Nephron progenitor cell (in vitro differentiated cells): ENCODE data around the gene SDK1.

Source experiments
- DNase-seq: peaks from one replicate; pipeline ENCODE4 v3.0.0; 2021
- H3K27ac Mint-ChIP-seq: 2 replicates; pipeline ENCODE4 v1.8.0; 2021; ENCODE audit warnings: mild to moderate bottlenecking, moderate library complexity, mixed read lengths
- H3K27me3 Mint-ChIP-seq: 2 replicates; pipeline ENCODE4 v1.8.0; 2021; ENCODE audit warnings: mild to moderate bottlenecking, low read depth, mixed read lengths; ENCODE audit not compliant: poor library complexity
- H3K36me3 Mint-ChIP-seq: 2 replicates; pipeline ENCODE4 v1.8.0; 2021; ENCODE audit warnings: low read depth, mixed read lengths
- H3K4me1 Mint-ChIP-seq: 2 replicates; pipeline ENCODE4 v1.8.0; 2021; ENCODE audit warnings: mixed read lengths
- H3K4me3 Mint-ChIP-seq: 2 replicates; pipeline ENCODE4 v1.8.0; 2021; ENCODE audit warnings: mild to moderate bottlenecking, moderate library complexity, mixed read lengths
- H3K9me3 Mint-ChIP-seq: 2 replicates; pipeline ENCODE4 v1.8.0; 2021; ENCODE audit warnings: mild to moderate bottlenecking, moderate library complexity, mixed read lengths
- TF ChIP-seq, protein P1 (sequence below): fragments of 200-600 bp; sonication (generic); IDR thresholded peaks from 2 replicates; pipeline ENCODE4 v1.5.0; 2021; ENCODE audit warnings: antibody characterized with exemption

SDK1 gene

DNA sequence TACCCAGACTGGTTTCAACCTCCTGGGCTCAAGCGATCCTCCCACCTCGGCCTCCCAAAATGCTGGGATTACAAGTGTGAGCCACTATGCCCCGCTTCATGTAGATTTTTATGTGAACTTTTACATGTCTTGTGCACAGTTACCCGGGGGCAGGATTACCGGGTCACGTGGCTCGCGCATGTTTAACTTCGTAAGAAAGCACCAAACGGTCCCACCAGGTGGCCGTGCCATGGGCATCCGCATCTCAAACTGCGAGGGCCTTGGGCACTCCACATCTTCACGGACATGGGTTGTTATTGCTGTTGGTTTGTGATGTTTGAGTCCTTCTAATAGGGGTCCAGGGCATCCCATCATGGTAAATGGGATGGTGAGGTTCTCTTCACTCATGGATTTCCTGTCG, 744.4 kb downstream of the SDK1 start:
- DNase-seq: no peak
- H3K27me3 Mint-ChIP-seq: peaks cover 12% of the 10 kb centered on the region
- no peaks in the 10 kb centered on the region for H3K36me3 Mint-ChIP-seq
- no peak overlapping the region for H3K27ac Mint-ChIP-seq
- peaks cover 9% of the 10 kb centered on the region for H3K4me1 Mint-ChIP-seq
- no peak overlapping the region for H3K4me3 Mint-ChIP-seq
- TF ChIP-seq, protein P1, sequence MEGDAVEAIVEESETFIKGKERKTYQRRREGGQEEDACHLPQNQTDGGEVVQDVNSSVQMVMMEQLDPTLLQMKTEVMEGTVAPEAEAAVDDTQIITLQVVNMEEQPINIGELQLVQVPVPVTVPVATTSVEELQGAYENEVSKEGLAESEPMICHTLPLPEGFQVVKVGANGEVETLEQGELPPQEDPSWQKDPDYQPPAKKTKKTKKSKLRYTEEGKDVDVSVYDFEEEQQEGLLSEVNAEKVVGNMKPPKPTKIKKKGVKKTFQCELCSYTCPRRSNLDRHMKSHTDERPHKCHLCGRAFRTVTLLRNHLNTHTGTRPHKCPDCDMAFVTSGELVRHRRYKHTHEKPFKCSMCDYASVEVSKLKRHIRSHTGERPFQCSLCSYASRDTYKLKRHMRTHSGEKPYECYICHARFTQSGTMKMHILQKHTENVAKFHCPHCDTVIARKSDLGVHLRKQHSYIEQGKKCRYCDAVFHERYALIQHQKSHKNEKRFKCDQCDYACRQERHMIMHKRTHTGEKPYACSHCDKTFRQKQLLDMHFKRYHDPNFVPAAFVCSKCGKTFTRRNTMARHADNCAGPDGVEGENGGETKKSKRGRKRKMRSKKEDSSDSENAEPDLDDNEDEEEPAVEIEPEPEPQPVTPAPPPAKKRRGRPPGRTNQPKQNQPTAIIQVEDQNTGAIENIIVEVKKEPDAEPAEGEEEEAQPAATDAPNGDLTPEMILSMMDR: no peak
- H3K9me3 Mint-ChIP-seq: no peaks in the 10 kb centered on the region

DNA sequence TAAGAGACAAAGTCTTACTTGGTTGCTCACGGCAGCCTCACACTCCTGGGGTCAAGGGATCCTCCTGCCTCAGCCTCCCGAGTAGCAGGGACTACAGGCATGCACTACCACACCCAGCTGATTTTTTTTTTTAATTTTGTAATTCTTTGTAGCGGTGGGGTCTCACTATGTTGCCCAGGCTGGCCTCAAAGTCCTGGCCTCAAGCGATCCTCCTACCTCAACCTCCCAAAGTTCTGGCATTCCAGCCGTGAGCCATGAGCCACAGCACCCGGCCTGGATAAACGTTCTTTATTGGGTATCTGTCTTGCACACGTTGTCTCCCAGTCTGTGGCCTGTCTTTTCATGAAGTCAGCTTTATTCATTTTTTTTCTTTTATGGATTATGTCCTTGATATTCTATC, 744.9 kb downstream of the SDK1 start:
- H3K4me3 Mint-ChIP-seq: no peak overlapping the region
- no peaks in the 10 kb centered on the region for H3K9me3 Mint-ChIP-seq
- no peaks in the 10 kb centered on the region for H3K36me3 Mint-ChIP-seq
- DNase-seq: no peak
- peaks cover 9% of the 10 kb centered on the region for H3K27me3 Mint-ChIP-seq
- H3K4me1 Mint-ChIP-seq: peaks cover 9% of the 10 kb centered on the region
- no peak overlapping the region for H3K27ac Mint-ChIP-seq
- TF ChIP-seq, protein P1: no peak

DNA sequence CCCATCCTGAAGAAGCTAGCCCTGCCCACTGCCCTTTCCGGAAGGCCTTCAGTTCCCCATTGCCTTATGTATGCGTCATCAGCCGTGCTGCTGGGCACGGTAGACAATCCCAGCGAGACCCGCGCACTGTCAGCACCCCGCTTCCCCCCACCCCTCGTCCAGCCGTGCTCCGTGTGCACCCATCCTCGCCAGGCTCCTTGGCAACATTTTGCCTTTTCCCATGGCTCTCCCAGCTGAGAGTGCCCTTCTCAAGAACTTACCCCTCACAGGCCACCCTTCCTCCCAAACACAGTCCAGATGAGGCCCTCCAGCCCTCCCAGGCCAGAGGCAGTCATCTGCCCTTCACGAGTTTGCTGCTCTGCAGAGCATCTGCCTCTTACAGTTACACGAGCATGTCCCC, 747.3 kb downstream of the SDK1 start:
- Mint-ChIP-seq H3K36me3 (no peaks in the 10 kb centered on the region), H3K9me3 (peaks cover 3% of the 10 kb centered on the region), H3K4me1 (peaks cover 4% of the 10 kb centered on the region), H3K27me3 (peaks cover 6% of the 10 kb centered on the region), H3K27ac (no peak overlapping the region), H3K4me3 (no peak overlapping the region)
- TF ChIP-seq, protein P1: no peak
- DNase-seq: no peak

DNA sequence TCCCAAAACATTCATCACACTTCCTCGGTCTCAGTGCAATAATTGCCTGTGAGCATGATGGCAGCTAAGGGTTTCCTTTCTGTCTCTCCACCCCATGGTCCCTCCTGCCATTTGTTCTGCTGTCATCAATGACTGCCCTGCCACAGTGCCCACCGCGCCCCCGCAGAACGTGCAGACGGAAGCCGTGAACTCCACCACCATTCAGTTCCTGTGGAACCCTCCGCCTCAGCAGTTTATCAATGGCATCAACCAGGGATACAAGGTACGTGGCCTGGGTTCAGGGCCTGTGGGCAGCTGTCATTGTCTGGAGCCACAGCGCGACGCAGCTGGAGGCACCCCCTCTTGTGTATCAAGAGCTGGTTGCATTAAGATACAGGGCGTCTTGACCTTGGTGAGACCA, 748.1 kb downstream of the SDK1 start:
- H3K36me3 Mint-ChIP-seq: no peaks in the 10 kb centered on the region
- no peak for DNase-seq
- TF ChIP-seq, protein P1: no peak
- no peak overlapping the region for H3K27ac Mint-ChIP-seq
- peaks cover 4% of the 10 kb centered on the region for H3K9me3 Mint-ChIP-seq
- no peak overlapping the region for H3K4me3 Mint-ChIP-seq
- peaks cover 4% of the 10 kb centered on the region for H3K4me1 Mint-ChIP-seq
- peaks cover 6% of the 10 kb centered on the region for H3K27me3 Mint-ChIP-seq

DNA sequence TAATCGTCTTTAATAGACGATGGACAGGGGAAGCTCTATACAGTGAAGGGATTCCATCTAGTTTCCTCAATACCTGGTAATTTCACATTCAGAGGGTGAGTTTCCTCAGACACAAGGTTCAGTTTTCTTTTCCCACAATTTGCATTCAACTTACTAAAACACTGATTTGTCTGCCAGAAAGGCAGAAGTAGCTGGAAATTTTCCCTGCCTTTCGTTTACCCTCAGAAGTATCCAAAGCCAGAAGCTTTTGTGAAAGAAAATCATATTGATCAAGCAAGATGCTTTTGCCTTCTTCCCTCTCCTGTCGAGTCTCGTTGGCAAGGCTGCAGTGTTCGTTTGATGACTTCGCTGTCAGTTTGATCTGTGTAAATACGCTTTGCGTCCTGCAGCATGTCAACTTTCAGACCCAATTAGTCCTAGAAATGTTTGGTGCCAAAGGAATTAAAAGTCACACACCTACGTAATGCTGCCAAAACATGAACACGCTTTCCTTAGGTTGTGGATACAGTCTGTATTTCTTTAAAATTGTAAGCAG, 749.1 kb downstream of the SDK1 start:
- no peak for DNase-seq
- H3K9me3 Mint-ChIP-seq: peaks cover 4% of the 10 kb centered on the region
- no peak overlapping the region for H3K4me3 Mint-ChIP-seq
- peaks cover 6% of the 10 kb centered on the region for H3K27me3 Mint-ChIP-seq
- TF ChIP-seq, protein P1: no peak
- no peaks in the 10 kb centered on the region for H3K36me3 Mint-ChIP-seq
- H3K27ac Mint-ChIP-seq: no peak overlapping the region
- peaks cover 4% of the 10 kb centered on the region for H3K4me1 Mint-ChIP-seq

DNA sequence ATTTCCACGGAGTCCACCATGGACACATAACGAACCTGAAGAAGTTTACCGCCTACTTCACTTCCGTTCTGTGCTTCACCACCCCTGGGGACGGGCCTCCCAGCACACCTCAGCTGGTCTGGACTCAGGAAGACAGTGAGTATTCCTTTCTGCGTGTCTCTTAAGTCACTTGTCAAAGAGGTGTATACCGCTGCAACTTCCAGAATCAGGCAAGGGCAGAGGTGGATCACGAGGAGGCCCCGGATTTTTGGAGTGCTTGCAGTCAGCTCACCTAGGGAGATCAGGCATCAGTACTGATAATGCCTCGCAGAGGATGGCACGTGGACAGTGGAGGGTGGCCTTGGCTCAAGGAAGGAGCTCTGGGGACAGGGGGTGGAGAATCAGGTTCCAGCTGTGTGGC, 750.6 kb downstream of the SDK1 start:
- Mint-ChIP-seq H3K27ac (peak overlapping the region; percentile 12), H3K4me3 (no peak overlapping the region), H3K36me3 (no peaks in the 10 kb centered on the region), H3K9me3 (peaks cover 4% of the 10 kb centered on the region), H3K27me3 (peaks cover 6% of the 10 kb centered on the region), H3K4me1 (peaks cover 4% of the 10 kb centered on the region)
- TF ChIP-seq, protein P1: no peak
- no peak for DNase-seq
